SK-N-SH (cell line): ENCODE data around the gene PTER. TPM values are rescaled to one million over a fixed set of nuclear protein-coding genes. Genes with fewer than 3 reads are reported as not detected.

Source experiments
- CTCF ChIA-PET: fragments of 300-600, 350-600 bp; formaldehyde crosslinking; extraction: SDS; loops from one replicate; lab custom pipeline; 2021; lab: Yijun Ruan, JAX
- POLR2A ChIA-PET: fragments of 350-600 bp; sonication (Branson Sonifier 250); formaldehyde crosslinking; extraction: SDS; loops from one replicate; lab custom pipeline; 2020; ENCODE audit warnings: antibody characterized with exemption, inconsistent platforms; lab: Yijun Ruan, JAX
- DNase-seq: peaks from one replicate; pipeline ENCODE4 v3.0.0; 2012
- H2AFZ ChIP-seq: fragments of 200-600 bp; sonication (generic); 2 replicates; pipeline ENCODE4 v1.8.1; 2016; ENCODE audit warnings: antibody characterized with exemption, mild to moderate bottlenecking, low read depth
- H3F3A ChIP-seq: fragments of 200-600 bp; sonication (generic); replicated peaks from 2 replicates; pipeline ENCODE3; 2016; ENCODE audit warnings: antibody characterized with exemption, mild to moderate bottlenecking; ENCODE audit not compliant: insufficient read depth
- H3K27ac ChIP-seq, 2 experiments: fragments of 200-500 bp in 1 of 2; fragments of 200-600 bp in 1 of 2; sonication (Bioruptor generic) in 1 of 2; sonication (generic), shearing (Covaris generic) in 1 of 2; 2 replicates each; pipeline versions ENCODE4 v1.5.1 to v1.6.1; 2014 to 2016; ENCODE audit warnings: low read depth in 2 of 2, inconsistent platforms in 1 of 2, low read length in 1 of 2, mild to moderate bottlenecking in 1 of 2, mixed read lengths in 1 of 2
- H3K27me3 ChIP-seq: fragments of 200-600 bp; sonication (generic), shearing (Covaris generic); 2 replicates; pipeline ENCODE4 v1.6.1; 2016; ENCODE audit warnings: mixed run types; ENCODE audit not compliant: insufficient read depth
- H3K36me3 ChIP-seq, 2 experiments: fragments of 200-500 bp in 1 of 2; fragments of 200-600 bp in 1 of 2; sonication (Bioruptor generic) in 1 of 2; sonication (generic) in 1 of 2; replicated peaks in 1 of 2; 2 replicates each; pipeline versions ENCODE3 to v1.5.1; 2014 to 2016; ENCODE audit warnings: low read length in 1 of 2, mild to moderate bottlenecking in 1 of 2; ENCODE audit not compliant: insufficient read depth in 2 of 2, control insufficient read depth in 1 of 2
- H3K4me1 ChIP-seq, 2 experiments: fragments of 200-500 bp in 1 of 2; fragments of 200-600 bp in 1 of 2; sonication (Bioruptor generic) in 1 of 2; sonication (generic), shearing (Covaris generic) in 1 of 2; 2 replicates each; pipeline versions ENCODE4 v1.5.1 to v1.6.1; 2014 to 2016; ENCODE audit warnings: low read depth in 1 of 2, low read length in 1 of 2, mixed run types in 1 of 2; ENCODE audit not compliant: insufficient read depth in 2 of 2, control insufficient read depth in 1 of 2
- H3K4me2 ChIP-seq: fragments of 200-600 bp; sonication (generic), shearing (Covaris generic); 2 replicates; pipeline ENCODE4 v1.6.1; 2017; ENCODE audit warnings: mixed run types
- H3K4me3 ChIP-seq, 2 experiments: fragments of 200-500 bp in 1 of 2; fragments of 200-600 bp in 1 of 2; sonication (Bioruptor generic) in 1 of 2; sonication (generic), shearing (Covaris generic) in 1 of 2; 2 replicates each; pipeline versions ENCODE4 v1.5.1 to v1.8.1; 2014 to 2016; ENCODE audit warnings: low read depth in 2 of 2, inconsistent platforms in 1 of 2, low read length in 1 of 2, mild to moderate bottlenecking in 1 of 2, mixed read lengths in 1 of 2, moderate library complexity in 1 of 2
- H3K79me2 ChIP-seq: fragments of 200-600 bp; sonication (generic); 2 replicates; pipeline ENCODE4 v1.8.1; 2017; ENCODE audit warnings: mild to moderate bottlenecking; ENCODE audit not compliant: insufficient read depth
- H3K9ac ChIP-seq: fragments of 200-600 bp; sonication (generic); 2 replicates; pipeline ENCODE4 v1.6.1; 2017; ENCODE audit warnings: mixed run types
- H3K9me2 ChIP-seq: fragments of 200-600 bp; sonication (generic); 2 replicates; pipeline ENCODE4 v1.6.1; 2017; ENCODE audit warnings: mixed run types
- H3K9me3 ChIP-seq: fragments of 200-600 bp; sonication (generic); 2 replicates; pipeline ENCODE4 v1.6.1; 2017; ENCODE audit warnings: mixed run types, mild to moderate bottlenecking, moderate library complexity
- H4K20me1 ChIP-seq: fragments of 200-600 bp; sonication (generic); 2 replicates; pipeline ENCODE4 v1.6.1; 2017; ENCODE audit warnings: mild to moderate bottlenecking, mixed run types; ENCODE audit not compliant: insufficient read depth
- CHD2 ChIP-seq: fragments of 150-350 bp; IDR thresholded peaks from 2 replicates; pipeline ENCODE4 v1.6.1; 2018; ENCODE audit warnings: low read length; ENCODE audit not compliant: partially characterized antibody
- ELF1 ChIP-seq: IDR thresholded peaks from 2 replicates; pipeline ENCODE4 v1.4.0; 2012
- EP300 ChIP-seq, 2 experiments: IDR thresholded peaks; 2 replicates each; pipeline versions ENCODE4 v1.4.0 to v1.6.1; 2012; ENCODE audit warnings: borderline replicate concordance in 1 of 2, low read depth in 1 of 2, low read length in 1 of 2
- EZH2phosphoT487 ChIP-seq: fragments of 200-600 bp; sonication (generic); IDR thresholded peaks from 2 replicates; pipeline ENCODE4 v1.6.1; 2017; ENCODE audit warnings: low read depth, mixed run types, mild to moderate bottlenecking, antibody characterized with exemption, moderate library complexity, borderline replicate concordance
- FOSL2 ChIP-seq: IDR thresholded peaks from 2 replicates; pipeline ENCODE4 v1.4.0; 2012; ENCODE audit warnings: low read depth, mild to moderate bottlenecking, moderate library complexity, borderline replicate concordance
- FOXJ3 ChIP-seq: sonication (generic); formaldehyde crosslinking; IDR thresholded peaks from 2 replicates; pipeline ENCODE4 v1.5.1; 2020; ENCODE audit warnings: mild to moderate bottlenecking, missing genetic modification reagents
- FOXM1 ChIP-seq: IDR thresholded peaks from 2 replicates; pipeline ENCODE4 v1.4.0; 2012; ENCODE audit warnings: low read depth, mild to moderate bottlenecking
- GATA2 ChIP-seq: sonication (generic); formaldehyde crosslinking; IDR thresholded peaks from 2 replicates; pipeline ENCODE4 v1.5.0; 2020; ENCODE audit warnings: mild to moderate bottlenecking, missing genetic modification reagents
- MEF2A ChIP-seq: IDR thresholded peaks from 2 replicates; pipeline ENCODE4 v1.4.0; 2012; ENCODE audit warnings: low read depth, borderline replicate concordance
- NFIC ChIP-seq: IDR thresholded peaks from 2 replicates; pipeline ENCODE4 v1.4.0; 2012; ENCODE audit warnings: borderline replicate concordance
- POLR2AphosphoS5 ChIP-seq: IDR thresholded peaks from 2 replicates; pipeline ENCODE4 v1.6.1; 2012; ENCODE audit warnings: low read depth, low read length
- RAD21 ChIP-seq: IDR thresholded peaks from 2 replicates; pipeline ENCODE4 v1.6.1; 2012; ENCODE audit warnings: mild to moderate bottlenecking, low read length
- RFX5 ChIP-seq: IDR thresholded peaks from 2 replicates; pipeline ENCODE4 v1.6.1; 2012; ENCODE audit warnings: mild to moderate bottlenecking, improper control_type of control experiment, low read length
- RXRA ChIP-seq: IDR thresholded peaks from 2 replicates; pipeline ENCODE4 v1.4.0; 2012; ENCODE audit warnings: low read depth, mild to moderate bottlenecking, borderline replicate concordance
- SIN3A ChIP-seq: IDR thresholded peaks from 2 replicates; pipeline ENCODE4 v1.6.1; 2012; ENCODE audit warnings: low read depth, mild to moderate bottlenecking, low read length, moderate library complexity, borderline replicate concordance
- SMC3 ChIP-seq: IDR thresholded peaks from 2 replicates; pipeline ENCODE4 v1.6.1; 2012; ENCODE audit warnings: low read depth, low read length, improper control_type of control experiment
- TCF12 ChIP-seq: IDR thresholded peaks from 2 replicates; pipeline ENCODE4 v1.4.0; 2012
- TEAD4 ChIP-seq: IDR thresholded peaks from 2 replicates; pipeline ENCODE4 v1.4.0; 2012; ENCODE audit warnings: mild to moderate bottlenecking, borderline replicate concordance; ENCODE audit not compliant: insufficient read depth
- WGBS: methylation state at CpG from one replicate; pipeline ENCODE4 v1.1.6; 2017; ENCODE audit warnings: low lambda C conversion rate; 5-methylcytosine and 5-hydroxymethylcytosine counted together
- polyA plus RNA-seq, 3 experiments: library from polyadenylated mRNA; depleted of rRNA; stranded (reverse); fragments of >200 nt; gene quantifications; 2 replicates each; pipeline ENCODE4 v1.2.3, GENCODE V29; 2012
- TF ChIP-seq, protein P1 (sequence below): fragments of 200-600 bp; sonication (generic); IDR thresholded peaks from 2 replicates; pipeline ENCODE4 v1.6.1; 2017; ENCODE audit warnings: antibody characterized with exemption, mild to moderate bottlenecking, moderate library complexity
- TF ChIP-seq, protein P2 (sequence below): IDR thresholded peaks from 2 replicates; pipeline ENCODE4; 2012
- TF ChIP-seq, protein P3 (sequence below): IDR thresholded peaks from 2 replicates; pipeline ENCODE4 v1.4.0; 2012; ENCODE audit warnings: low read depth, borderline replicate concordance
- TF ChIP-seq, protein P4 (sequence below): fragments of 150-350 bp; IDR thresholded peaks from 2 replicates; pipeline ENCODE4 v1.6.1; 2016; ENCODE audit warnings: mild to moderate bottlenecking, low read depth, low read length
- TF ChIP-seq, protein P5 (sequence below): IDR thresholded peaks from 2 replicates; pipeline ENCODE4 v1.4.0; 2012; ENCODE audit warnings: low read depth, borderline replicate concordance

The PTER gene
- polyA plus RNA-seq, 1 of the 3 experiments (the other 2 are of a cell fraction) = not detected

DNA sequence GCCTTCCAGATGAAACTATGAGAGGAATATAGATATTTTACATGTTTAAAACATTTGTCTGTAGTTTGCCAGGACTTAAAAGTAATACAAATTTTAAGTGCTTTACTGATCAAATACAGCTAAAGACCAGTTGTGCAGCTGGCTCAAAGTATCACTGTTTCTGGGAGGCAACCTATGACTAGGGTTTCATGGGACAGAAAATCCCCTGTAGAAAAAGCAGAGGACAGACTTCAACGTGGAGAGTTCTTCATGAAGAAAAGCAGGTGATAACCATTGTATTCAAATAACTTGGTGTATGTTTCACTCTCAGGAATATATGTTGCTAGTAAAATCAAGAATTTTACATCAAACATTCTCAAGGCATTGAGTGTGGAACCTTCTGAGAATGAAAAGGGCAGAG is 40.9 kb downstream of the PTER start:
- no peak overlapping the region for H3K9ac ChIP-seq
- H4K20me1 ChIP-seq = no peaks in the 10 kb centered on the region
- H3K79me2 ChIP-seq = no peaks in the 10 kb centered on the region
- no peak overlapping the region for H3K4me3 ChIP-seq
- ChIA-PET POLR2A (no interaction called here), CTCF (no interaction called here)
- H3K27ac ChIP-seq = no peak overlapping the region
- no peaks in the 10 kb centered on the region for H3K9me2 ChIP-seq
- no peak for DNase-seq
- H3K36me3 ChIP-seq = no peaks in the 10 kb centered on the region
- no peaks in the 10 kb centered on the region for H3K9me3 ChIP-seq
- no peaks in the 10 kb centered on the region for H3F3A ChIP-seq
- no peak overlapping the region for H2AFZ ChIP-seq
- no peaks in the 10 kb centered on the region for H3K4me1 ChIP-seq
- H3K4me2 ChIP-seq = no peak overlapping the region
- no peaks in the 10 kb centered on the region for H3K27me3 ChIP-seq
- TF ChIP-seq FOSL2 (no peak), ELF1 (no peak), FOXM1 (no peak), MEF2A (no peak), FOXJ3 (CRISPR knock-in tag) (no peak), RFX5 (no peak), GATA2 (CRISPR knock-in tag) (no peak), EP300 (IDR thresholded peaks at IDR 0.05; ENCODE audit: borderline replicate concordance in 1 of 2, low read depth in 1 of 2, low read length in 1 of 2) (no peak), TEAD4 (no peak), RAD21 (no peak), RXRA (no peak), SIN3A (no peak), TCF12 (no peak), CHD2 (no peak)
- TF ChIP-seq, protein P1, sequence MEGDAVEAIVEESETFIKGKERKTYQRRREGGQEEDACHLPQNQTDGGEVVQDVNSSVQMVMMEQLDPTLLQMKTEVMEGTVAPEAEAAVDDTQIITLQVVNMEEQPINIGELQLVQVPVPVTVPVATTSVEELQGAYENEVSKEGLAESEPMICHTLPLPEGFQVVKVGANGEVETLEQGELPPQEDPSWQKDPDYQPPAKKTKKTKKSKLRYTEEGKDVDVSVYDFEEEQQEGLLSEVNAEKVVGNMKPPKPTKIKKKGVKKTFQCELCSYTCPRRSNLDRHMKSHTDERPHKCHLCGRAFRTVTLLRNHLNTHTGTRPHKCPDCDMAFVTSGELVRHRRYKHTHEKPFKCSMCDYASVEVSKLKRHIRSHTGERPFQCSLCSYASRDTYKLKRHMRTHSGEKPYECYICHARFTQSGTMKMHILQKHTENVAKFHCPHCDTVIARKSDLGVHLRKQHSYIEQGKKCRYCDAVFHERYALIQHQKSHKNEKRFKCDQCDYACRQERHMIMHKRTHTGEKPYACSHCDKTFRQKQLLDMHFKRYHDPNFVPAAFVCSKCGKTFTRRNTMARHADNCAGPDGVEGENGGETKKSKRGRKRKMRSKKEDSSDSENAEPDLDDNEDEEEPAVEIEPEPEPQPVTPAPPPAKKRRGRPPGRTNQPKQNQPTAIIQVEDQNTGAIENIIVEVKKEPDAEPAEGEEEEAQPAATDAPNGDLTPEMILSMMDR = no peak
- 14% methylated on average over 1 of the region's 1 CpG for WGBS

DNA sequence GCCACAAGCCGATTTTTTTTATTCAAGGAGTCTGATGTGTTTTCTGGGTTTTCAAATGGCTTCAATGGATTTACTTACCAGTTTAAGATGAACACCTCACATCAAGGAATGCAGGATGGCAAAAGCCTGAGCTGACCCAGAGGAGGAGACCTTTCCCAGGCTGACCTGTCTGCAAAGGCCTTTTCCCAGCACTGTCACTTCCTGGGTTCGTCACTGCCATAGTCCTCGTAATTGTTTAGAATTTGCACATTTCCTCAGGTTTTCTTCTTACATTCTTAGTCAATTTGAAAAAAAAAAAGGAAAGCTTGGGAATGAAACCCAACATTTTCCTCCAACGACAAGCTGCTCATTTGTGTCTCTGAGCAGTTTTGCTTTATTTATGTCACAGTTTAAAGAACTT is 42.0 kb downstream of the PTER start:
- no peaks in the 10 kb centered on the region for H3K4me1 ChIP-seq
- no peak overlapping the region for H3K4me2 ChIP-seq
- H3K79me2 ChIP-seq = no peaks in the 10 kb centered on the region
- POLR2A ChIA-PET = no interaction called here
- H3K9ac ChIP-seq = no peak overlapping the region
- no peaks in the 10 kb centered on the region for H4K20me1 ChIP-seq
- no peaks in the 10 kb centered on the region for H3K27me3 ChIP-seq
- H3K4me3 ChIP-seq = no peak overlapping the region
- TF ChIP-seq, protein P2, sequence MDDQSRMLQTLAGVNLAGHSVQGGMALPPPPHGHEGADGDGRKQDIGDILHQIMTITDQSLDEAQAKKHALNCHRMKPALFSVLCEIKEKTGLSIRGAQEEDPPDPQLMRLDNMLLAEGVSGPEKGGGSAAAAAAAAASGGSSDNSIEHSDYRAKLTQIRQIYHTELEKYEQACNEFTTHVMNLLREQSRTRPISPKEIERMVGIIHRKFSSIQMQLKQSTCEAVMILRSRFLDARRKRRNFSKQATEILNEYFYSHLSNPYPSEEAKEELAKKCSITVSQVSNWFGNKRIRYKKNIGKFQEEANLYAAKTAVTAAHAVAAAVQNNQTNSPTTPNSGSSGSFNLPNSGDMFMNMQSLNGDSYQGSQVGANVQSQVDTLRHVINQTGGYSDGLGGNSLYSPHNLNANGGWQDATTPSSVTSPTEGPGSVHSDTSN = no peak
- no peak for TF ChIP-seq RAD21
- TF ChIP-seq, protein P3, sequence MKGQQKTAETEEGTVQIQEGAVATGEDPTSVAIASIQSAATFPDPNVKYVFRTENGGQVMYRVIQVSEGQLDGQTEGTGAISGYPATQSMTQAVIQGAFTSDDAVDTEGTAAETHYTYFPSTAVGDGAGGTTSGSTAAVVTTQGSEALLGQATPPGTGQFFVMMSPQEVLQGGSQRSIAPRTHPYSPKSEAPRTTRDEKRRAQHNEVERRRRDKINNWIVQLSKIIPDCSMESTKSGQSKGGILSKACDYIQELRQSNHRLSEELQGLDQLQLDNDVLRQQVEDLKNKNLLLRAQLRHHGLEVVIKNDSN = no peak
- no peak for TF ChIP-seq CHD2
- no peak for TF ChIP-seq RFX5
- TF ChIP-seq, protein P4, sequence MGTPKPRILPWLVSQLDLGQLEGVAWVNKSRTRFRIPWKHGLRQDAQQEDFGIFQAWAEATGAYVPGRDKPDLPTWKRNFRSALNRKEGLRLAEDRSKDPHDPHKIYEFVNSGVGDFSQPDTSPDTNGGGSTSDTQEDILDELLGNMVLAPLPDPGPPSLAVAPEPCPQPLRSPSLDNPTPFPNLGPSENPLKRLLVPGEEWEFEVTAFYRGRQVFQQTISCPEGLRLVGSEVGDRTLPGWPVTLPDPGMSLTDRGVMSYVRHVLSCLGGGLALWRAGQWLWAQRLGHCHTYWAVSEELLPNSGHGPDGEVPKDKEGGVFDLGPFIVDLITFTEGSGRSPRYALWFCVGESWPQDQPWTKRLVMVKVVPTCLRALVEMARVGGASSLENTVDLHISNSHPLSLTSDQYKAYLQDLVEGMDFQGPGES = no peak
- TF ChIP-seq POLR2AphosphoS5 = no peak
- no peak for TF ChIP-seq NFIC
- TF ChIP-seq FOSL2 = no peak
- no peak for TF ChIP-seq EZH2phosphoT487
- no peak for TF ChIP-seq SMC3
- TF ChIP-seq, protein P5, sequence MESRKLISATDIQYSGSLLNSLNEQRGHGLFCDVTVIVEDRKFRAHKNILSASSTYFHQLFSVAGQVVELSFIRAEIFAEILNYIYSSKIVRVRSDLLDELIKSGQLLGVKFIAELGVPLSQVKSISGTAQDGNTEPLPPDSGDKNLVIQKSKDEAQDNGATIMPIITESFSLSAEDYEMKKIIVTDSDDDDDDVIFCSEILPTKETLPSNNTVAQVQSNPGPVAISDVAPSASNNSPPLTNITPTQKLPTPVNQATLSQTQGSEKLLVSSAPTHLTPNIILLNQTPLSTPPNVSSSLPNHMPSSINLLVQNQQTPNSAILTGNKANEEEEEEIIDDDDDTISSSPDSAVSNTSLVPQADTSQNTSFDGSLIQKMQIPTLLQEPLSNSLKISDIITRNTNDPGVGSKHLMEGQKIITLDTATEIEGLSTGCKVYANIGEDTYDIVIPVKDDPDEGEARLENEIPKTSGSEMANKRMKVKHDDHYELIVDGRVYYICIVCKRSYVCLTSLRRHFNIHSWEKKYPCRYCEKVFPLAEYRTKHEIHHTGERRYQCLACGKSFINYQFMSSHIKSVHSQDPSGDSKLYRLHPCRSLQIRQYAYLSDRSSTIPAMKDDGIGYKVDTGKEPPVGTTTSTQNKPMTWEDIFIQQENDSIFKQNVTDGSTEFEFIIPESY = no peak
- TF ChIP-seq TEAD4 = no peak
- CTCF ChIA-PET = no interaction called here
- DNase-seq = no peak
- no peaks in the 10 kb centered on the region for H3K9me2 ChIP-seq
- H3K27ac ChIP-seq = no peak overlapping the region
- H3K36me3 ChIP-seq = no peaks in the 10 kb centered on the region
- H2AFZ ChIP-seq = no peak overlapping the region
- no peaks in the 10 kb centered on the region for H3K9me3 ChIP-seq
- H3F3A ChIP-seq = no peaks in the 10 kb centered on the region
- WGBS = 47% methylated on average over 4 of the region's 4 CpGs
